Neural cell (in vitro differentiated cells): ENCODE results near the gene TTC9C. TPM values are rescaled to one million over a fixed set of nuclear protein-coding genes. Genes with fewer than 3 reads are reported as not detected.

Experiments used
- H2AFZ ChIP-seq: fragments of 200-600, 300-800 bp; sonication (generic), shearing (Covaris generic); 2 replicates; pipeline ENCODE4 v1.6.0; 2014; ENCODE audit warnings: low read depth, mild to moderate bottlenecking, antibody characterized with exemption, low read length, moderate library complexity
- H3F3A ChIP-seq: fragments of 200-600 bp; shearing (Covaris generic); 2 replicates; pipeline ENCODE4 v1.6.1; 2016; ENCODE audit warnings: mild to moderate bottlenecking, moderate library complexity, mixed read lengths, antibody characterized with exemption, low read length; ENCODE audit not compliant: insufficient read depth, poor library complexity, severe bottlenecking
- H3K27ac ChIP-seq: fragments of 200-600, 300-800 bp; sonication (generic), shearing (Covaris generic); 2 replicates; pipeline ENCODE4 v1.5.1; 2014; ENCODE audit warnings: mild to moderate bottlenecking, low read length, moderate library complexity
- H3K27me3 ChIP-seq: fragments of 300-800, 200-600 bp; sonication (generic), shearing (Covaris generic); 2 replicates; pipeline ENCODE4 v1.6.0; 2014; ENCODE audit warnings: mild to moderate bottlenecking, low read depth, low read length, moderate library complexity; ENCODE audit not compliant: insufficient read depth
- H3K36me3 ChIP-seq: fragments of 300-800, 200-600 bp; sonication (generic), shearing (Covaris generic); 2 replicates; pipeline ENCODE4 v1.5.1; 2014; ENCODE audit warnings: mild to moderate bottlenecking, antibody characterized with exemption, low read length, moderate library complexity; ENCODE audit not compliant: insufficient read depth
- H3K4me2 ChIP-seq: fragments of 300-800, 200-600 bp; sonication (generic), shearing (Covaris generic); 2 replicates; pipeline ENCODE4 v1.6.0; 2014; ENCODE audit warnings: mild to moderate bottlenecking, low read length
- H3K4me3 ChIP-seq: fragments of 300-800, 200-600 bp; sonication (generic), shearing (Covaris generic); 2 replicates; pipeline ENCODE4 v1.5.1; 2014; ENCODE audit warnings: mild to moderate bottlenecking, low read length, moderate library complexity
- H3K79me2 ChIP-seq: fragments of 200-600 bp; shearing (Covaris generic); replicated peaks from 2 replicates; pipeline ENCODE4 v1.6.0; 2014; ENCODE audit warnings: mild to moderate bottlenecking, low read length, moderate library complexity; ENCODE audit not compliant: insufficient read depth
- H3K9ac ChIP-seq: fragments of 300-800, 200-600 bp; sonication (generic), shearing (Covaris generic); 2 replicates; pipeline ENCODE4 v1.6.1; 2016; ENCODE audit warnings: mild to moderate bottlenecking, low read length, mixed read lengths
- H3K9me2 ChIP-seq: fragments of 200-600 bp; shearing (Covaris generic); 2 replicates; pipeline ENCODE4 v1.6.1; 2016; ENCODE audit warnings: mild to moderate bottlenecking, low read length, mixed read lengths; ENCODE audit not compliant: insufficient read depth
- H3K9me3 ChIP-seq: fragments of 200-600, 300-800 bp; sonication (generic), shearing (Covaris generic); 2 replicates; pipeline ENCODE4 v1.6.1; 2016; ENCODE audit warnings: mild to moderate bottlenecking, mixed run types, low read length, moderate library complexity, mixed read lengths
- H4K20me1 ChIP-seq: fragments of 200-600 bp; shearing (Covaris generic); 2 replicates; pipeline ENCODE4 v1.6.1; 2016; ENCODE audit warnings: mild to moderate bottlenecking, mixed run types; ENCODE audit not compliant: insufficient read depth
- EP300 ChIP-seq: fragments of 450-650 bp; conservative IDR thresholded peaks from 2 replicates; pipeline ENCODE4 v1.6.1; 2014; ENCODE audit warnings: antibody characterized with exemption, mild to moderate bottlenecking, moderate library complexity; ENCODE audit not compliant: poor library complexity, severe bottlenecking
- EZH2 ChIP-seq: fragments of 200-600, 300-800 bp; shearing (Covaris generic), sonication (generic); IDR thresholded peaks from 2 replicates; pipeline ENCODE4 v1.6.1; 2014; ENCODE audit warnings: antibody characterized with exemption, low read length, borderline replicate concordance, mild to moderate bottlenecking; ENCODE audit not compliant: insufficient read depth, poor library complexity, severe bottlenecking
- MXI1 ChIP-seq: fragments of 450-650 bp; conservative IDR thresholded peaks from 2 replicates; pipeline ENCODE4 v1.6.1; 2014; ENCODE audit warnings: antibody characterized with exemption, mild to moderate bottlenecking; ENCODE audit not compliant: poor library complexity, severe bottlenecking
- POLR2AphosphoS5 ChIP-seq: IDR thresholded peaks from 2 replicates; pipeline ENCODE4 v1.6.1; 2012
- RAD21 ChIP-seq: fragments of 450-650 bp; conservative IDR thresholded peaks from 2 replicates; pipeline ENCODE4 v1.6.1; 2014; ENCODE audit warnings: antibody characterized with exemption, mild to moderate bottlenecking, moderate library complexity
- SMC3 ChIP-seq: fragments of 450-650 bp; conservative IDR thresholded peaks from 2 replicates; pipeline ENCODE4 v1.6.1; 2014; ENCODE audit warnings: antibody characterized with exemption, mild to moderate bottlenecking, moderate library complexity; ENCODE audit not compliant: poor library complexity
- TAF1 ChIP-seq: IDR thresholded peaks from 2 replicates; pipeline ENCODE4 v1.6.1; 2012; ENCODE audit warnings: low read depth
- polyA plus RNA-seq: library from polyadenylated mRNA; depleted of rRNA; stranded (reverse); fragments of >200 nt; gene quantifications from 2 replicates; pipeline ENCODE4 v1.2.3, GENCODE V29; 2014
- TF ChIP-seq, protein P1 (sequence below): IDR thresholded peaks from 2 replicates; pipeline ENCODE4 v1.6.1; 2012; ENCODE audit warnings: borderline replicate concordance
- TF ChIP-seq, protein P2 (sequence below): fragments of 450-650 bp; IDR thresholded peaks from 2 replicates; pipeline ENCODE4 v1.5.1; 2014; ENCODE audit warnings: antibody characterized with exemption, mild to moderate bottlenecking, moderate library complexity; ENCODE audit not compliant: poor library complexity, severe bottlenecking

TTC9C gene
- polyA plus RNA-seq, 1 donor from 2014 or later, result 48.6 TPM

DNA sequence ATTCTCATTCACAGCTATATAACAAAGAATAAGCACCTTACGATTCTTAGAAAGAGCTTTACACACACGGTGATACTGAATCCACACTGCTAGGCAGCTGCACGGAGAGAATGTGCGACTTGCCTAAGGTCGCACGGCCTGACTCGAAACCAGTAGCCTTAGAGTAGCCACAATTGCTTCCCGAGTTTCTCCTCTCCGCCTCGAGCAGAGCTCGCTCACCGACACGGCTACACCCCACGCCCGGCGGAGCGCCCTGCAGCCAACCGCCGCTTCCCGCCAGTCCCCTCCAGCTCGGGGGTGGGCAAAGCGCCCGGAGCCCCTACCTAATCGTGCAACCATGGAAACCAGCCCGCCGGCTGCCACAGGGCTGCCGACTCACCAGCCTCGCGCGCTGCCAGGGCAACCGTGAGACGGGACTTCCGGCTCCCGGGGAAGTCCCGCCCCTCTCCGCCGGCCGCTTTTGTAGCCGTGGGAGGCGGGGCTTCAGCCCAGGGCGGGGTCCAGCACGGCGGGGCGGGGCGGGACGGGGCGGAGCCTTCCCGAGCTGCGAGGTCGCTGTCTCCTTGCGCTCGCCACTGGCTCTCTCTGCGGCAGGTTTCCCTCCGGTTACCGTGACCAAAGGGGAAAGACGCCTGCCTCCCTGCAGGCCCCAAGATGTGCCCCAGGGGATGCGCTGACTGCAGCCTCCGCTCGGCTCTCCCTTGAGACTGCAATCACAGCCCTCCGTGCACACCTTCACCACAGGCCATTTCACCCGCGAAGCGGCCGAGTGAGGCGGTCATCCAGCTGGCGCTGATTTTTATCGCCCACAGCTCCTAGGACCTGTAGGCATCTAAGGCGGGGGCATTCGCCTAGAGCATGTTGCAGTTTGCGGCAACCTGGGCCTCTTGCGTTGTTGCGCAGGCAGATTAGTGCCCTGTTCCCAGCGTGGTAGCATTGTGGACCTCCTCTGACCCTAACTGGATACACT is 22.1 kb upstream of the TTC9C start:
- Histone ChIP-seq H3K27ac (peak overlapping the region; percentile 96), H2AFZ (no peak overlapping the region)
- no peak for TF ChIP-seq RAD21
- TF ChIP-seq EP300, result peak; percentile 41
- TF ChIP-seq, protein P1, sequence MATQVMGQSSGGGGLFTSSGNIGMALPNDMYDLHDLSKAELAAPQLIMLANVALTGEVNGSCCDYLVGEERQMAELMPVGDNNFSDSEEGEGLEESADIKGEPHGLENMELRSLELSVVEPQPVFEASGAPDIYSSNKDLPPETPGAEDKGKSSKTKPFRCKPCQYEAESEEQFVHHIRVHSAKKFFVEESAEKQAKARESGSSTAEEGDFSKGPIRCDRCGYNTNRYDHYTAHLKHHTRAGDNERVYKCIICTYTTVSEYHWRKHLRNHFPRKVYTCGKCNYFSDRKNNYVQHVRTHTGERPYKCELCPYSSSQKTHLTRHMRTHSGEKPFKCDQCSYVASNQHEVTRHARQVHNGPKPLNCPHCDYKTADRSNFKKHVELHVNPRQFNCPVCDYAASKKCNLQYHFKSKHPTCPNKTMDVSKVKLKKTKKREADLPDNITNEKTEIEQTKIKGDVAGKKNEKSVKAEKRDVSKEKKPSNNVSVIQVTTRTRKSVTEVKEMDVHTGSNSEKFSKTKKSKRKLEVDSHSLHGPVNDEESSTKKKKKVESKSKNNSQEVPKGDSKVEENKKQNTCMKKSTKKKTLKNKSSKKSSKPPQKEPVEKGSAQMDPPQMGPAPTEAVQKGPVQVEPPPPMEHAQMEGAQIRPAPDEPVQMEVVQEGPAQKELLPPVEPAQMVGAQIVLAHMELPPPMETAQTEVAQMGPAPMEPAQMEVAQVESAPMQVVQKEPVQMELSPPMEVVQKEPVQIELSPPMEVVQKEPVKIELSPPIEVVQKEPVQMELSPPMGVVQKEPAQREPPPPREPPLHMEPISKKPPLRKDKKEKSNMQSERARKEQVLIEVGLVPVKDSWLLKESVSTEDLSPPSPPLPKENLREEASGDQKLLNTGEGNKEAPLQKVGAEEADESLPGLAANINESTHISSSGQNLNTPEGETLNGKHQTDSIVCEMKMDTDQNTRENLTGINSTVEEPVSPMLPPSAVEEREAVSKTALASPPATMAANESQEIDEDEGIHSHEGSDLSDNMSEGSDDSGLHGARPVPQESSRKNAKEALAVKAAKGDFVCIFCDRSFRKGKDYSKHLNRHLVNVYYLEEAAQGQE, result no peak
- TF ChIP-seq TAF1, result peak; percentile 74
- TF ChIP-seq SMC3, result peak; percentile 43
- TF ChIP-seq, protein P2, sequence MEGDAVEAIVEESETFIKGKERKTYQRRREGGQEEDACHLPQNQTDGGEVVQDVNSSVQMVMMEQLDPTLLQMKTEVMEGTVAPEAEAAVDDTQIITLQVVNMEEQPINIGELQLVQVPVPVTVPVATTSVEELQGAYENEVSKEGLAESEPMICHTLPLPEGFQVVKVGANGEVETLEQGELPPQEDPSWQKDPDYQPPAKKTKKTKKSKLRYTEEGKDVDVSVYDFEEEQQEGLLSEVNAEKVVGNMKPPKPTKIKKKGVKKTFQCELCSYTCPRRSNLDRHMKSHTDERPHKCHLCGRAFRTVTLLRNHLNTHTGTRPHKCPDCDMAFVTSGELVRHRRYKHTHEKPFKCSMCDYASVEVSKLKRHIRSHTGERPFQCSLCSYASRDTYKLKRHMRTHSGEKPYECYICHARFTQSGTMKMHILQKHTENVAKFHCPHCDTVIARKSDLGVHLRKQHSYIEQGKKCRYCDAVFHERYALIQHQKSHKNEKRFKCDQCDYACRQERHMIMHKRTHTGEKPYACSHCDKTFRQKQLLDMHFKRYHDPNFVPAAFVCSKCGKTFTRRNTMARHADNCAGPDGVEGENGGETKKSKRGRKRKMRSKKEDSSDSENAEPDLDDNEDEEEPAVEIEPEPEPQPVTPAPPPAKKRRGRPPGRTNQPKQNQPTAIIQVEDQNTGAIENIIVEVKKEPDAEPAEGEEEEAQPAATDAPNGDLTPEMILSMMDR, result no peak
- no peak for TF ChIP-seq EZH2
- peak; percentile 93 for TF ChIP-seq MXI1
- peak; percentile 95 for TF ChIP-seq POLR2AphosphoS5

GRCh38 chr11:62706850-62707247 is 21.4 kb upstream of the TTC9C start:
- H3K79me2 ChIP-seq, result peaks cover 40% of the 10 kb centered on the region
- H3K27ac ChIP-seq, result peak overlapping the region; percentile 96
- H3K9me3 ChIP-seq, result no peaks in the 10 kb centered on the region
- H4K20me1 ChIP-seq, result no peaks in the 10 kb centered on the region
- H2AFZ ChIP-seq, result no peak overlapping the region
- no peaks in the 10 kb centered on the region for H3K9me2 ChIP-seq
- no peaks in the 10 kb centered on the region for H3K27me3 ChIP-seq
- H3K36me3 ChIP-seq, result peaks cover 11% of the 10 kb centered on the region
- TF ChIP-seq EP300 (no peak), SMC3 (no peak), MXI1 (no peak), TAF1 (no peak), EZH2 (no peak), POLR2AphosphoS5 (no peak), RAD21 (no peak)
- TF ChIP-seq, protein P2, result no peak
- TF ChIP-seq, protein P1, result no peak
- peak overlapping the region; percentile 77 for H3K4me2 ChIP-seq
- peak overlapping the region; percentile 75 for H3K4me3 ChIP-seq
- peak overlapping the region; percentile 99 for H3K9ac ChIP-seq
- peaks cover 6% of the 10 kb centered on the region for H3F3A ChIP-seq

More for the DNA sequence above, 22.1 kb upstream of the TTC9C start:
- peaks cover 6% of the 10 kb centered on the region for H3F3A ChIP-seq
- peak overlapping the region; percentile 79 for H3K4me2 ChIP-seq
- H3K9me2 ChIP-seq, result no peaks in the 10 kb centered on the region
- peaks cover 40% of the 10 kb centered on the region for H3K79me2 ChIP-seq
- no peaks in the 10 kb centered on the region for H4K20me1 ChIP-seq
- H3K36me3 ChIP-seq, result peaks cover 11% of the 10 kb centered on the region
- peak overlapping the region; percentile 99 for H3K9ac ChIP-seq
- peak overlapping the region; percentile 75 for H3K4me3 ChIP-seq
- H3K9me3 ChIP-seq, result no peaks in the 10 kb centered on the region
- H3K27me3 ChIP-seq, result no peaks in the 10 kb centered on the region
